ENCODE results near the gene HDAC9. TPM values are rescaled to one million over a fixed set of nuclear protein-coding genes. Genes with fewer than 3 reads are reported as not detected.

Gene HDAC9
- total and polyA plus RNA-seq, 2 of the 13 experiments (the other 11 are each of a cell fraction or from before 2014, with no cell fraction given): 0.05 to 0.07 TPM

- Histone ChIP-seq H3K27ac (ENCODE audit: extremely low read length, insufficient read depth, low read length) (no peak overlapping the region), H3K4me1 (ENCODE audit: insufficient read depth, low read length) (no peaks in the 10 kb centered on the region), H3K9me3 (ENCODE audit: low read length) (peaks cover 39% of the 10 kb centered on the region), H3K27me3 (ENCODE audit: control insufficient read depth in 1 of 2, insufficient read depth in 2 of 2, low read length in 2 of 2) (no peaks in the 10 kb centered on the region), H4K20me1 (ENCODE audit: insufficient read depth, low read length) (no peaks in the 10 kb centered on the region), H2AFZ (ENCODE audit: low read length) (no peak overlapping the region), H3K36me3 (replicated peaks in 1 of 2; ENCODE audit: control insufficient read depth in 1 of 2, insufficient read depth in 2 of 2, low read length in 2 of 2) (no peaks in the 10 kb centered on the region), H3K79me2 (ENCODE audit: insufficient read depth, low read length) (no peaks in the 10 kb centered on the region), H3K9ac (ENCODE audit: insufficient read depth, low read depth, low read length) (no peak overlapping the region), H3K4me3 (replicated peaks in 1 of 3; ENCODE audit: insufficient read depth in 1 of 3, low read depth in 2 of 3, low read length in 3 of 3) (no peak overlapping the region), H3K4me2 (ENCODE audit: low read depth, low read length) (no peak overlapping the region)
- in situ Hi-C loops (cut with HindIII; ENCODE audit: extremely low pct_ligation_motif_present, low pct_unique_long_range_greater_than_20kb): no loop called here
- no peak for ATAC-seq
- 2% methylated on average over 7 of the region's 7 CpGs for WGBS (ENCODE audit: low lambda C conversion rate)
- ChIA-PET POLR2A (no interaction called here), CTCF (ENCODE audit: low intra/inter-chr PET ratio, low total read pairs) (no interaction called here)
- no TSS peak for BruUV-seq (replicated peaks)
- intact Hi-C loops (cut with micrococcal nuclease; ENCODE audit: unreplicated experiment): no loop called here
- no peak for FAIRE-seq
- no peak for DNase-seq (ENCODE audit: low spot score)
- TF ChIP-seq CREB1 (IDR thresholded peaks at IDR 0.05) (peak; percentile 48), CREB1 (CRISPR knock-in tag; IDR thresholded peaks at IDR 0.05) (no peak), SNAPC2 (CRISPR knock-in tag; IDR thresholded peaks at IDR 0.05) (no peak), RFX5 (IDR thresholded peaks at IDR 0.05; ENCODE audit: low read depth, low read length) (no peak), MYNN (CRISPR knock-in tag; IDR thresholded peaks at IDR 0.05; ENCODE audit: low read depth) (no peak), ATF6 (CRISPR knock-in tag; conservative IDR thresholded peaks at IDR 0.05) (no peak)
- TF ChIP-seq, protein P1, sequence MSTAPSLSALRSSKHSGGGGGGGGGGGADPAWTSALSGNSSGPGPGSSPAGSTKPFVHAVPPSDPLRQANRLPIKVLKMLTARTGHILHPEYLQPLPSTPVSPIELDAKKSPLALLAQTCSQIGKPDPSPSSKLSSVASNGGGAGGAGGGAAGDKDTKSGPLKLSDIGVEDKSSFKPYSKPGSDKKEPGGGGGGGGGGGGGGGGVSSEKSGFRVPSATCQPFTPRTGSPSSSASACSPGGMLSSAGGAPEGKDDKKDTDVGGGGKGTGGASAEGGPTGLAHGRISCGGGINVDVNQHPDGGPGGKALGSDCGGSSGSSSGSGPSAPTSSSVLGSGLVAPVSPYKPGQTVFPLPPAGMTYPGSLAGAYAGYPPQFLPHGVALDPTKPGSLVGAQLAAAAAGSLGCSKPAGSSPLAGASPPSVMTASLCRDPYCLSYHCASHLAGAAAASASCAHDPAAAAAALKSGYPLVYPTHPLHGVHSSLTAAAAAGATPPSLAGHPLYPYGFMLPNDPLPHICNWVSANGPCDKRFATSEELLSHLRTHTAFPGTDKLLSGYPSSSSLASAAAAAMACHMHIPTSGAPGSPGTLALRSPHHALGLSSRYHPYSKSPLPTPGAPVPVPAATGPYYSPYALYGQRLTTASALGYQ (CRISPR knock-in tag; IDR thresholded peaks at IDR 0.05): no peak
- TF ChIP-seq, protein P2, sequence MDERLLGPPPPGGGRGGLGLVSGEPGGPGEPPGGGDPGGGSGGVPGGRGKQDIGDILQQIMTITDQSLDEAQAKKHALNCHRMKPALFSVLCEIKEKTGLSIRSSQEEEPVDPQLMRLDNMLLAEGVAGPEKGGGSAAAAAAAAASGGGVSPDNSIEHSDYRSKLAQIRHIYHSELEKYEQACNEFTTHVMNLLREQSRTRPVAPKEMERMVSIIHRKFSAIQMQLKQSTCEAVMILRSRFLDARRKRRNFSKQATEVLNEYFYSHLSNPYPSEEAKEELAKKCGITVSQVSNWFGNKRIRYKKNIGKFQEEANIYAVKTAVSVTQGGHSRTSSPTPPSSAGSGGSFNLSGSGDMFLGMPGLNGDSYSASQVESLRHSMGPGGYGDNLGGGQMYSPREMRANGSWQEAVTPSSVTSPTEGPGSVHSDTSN (CRISPR knock-in tag; IDR thresholded peaks at IDR 0.05): no peak
These were observed 274.7 kb downstream of the HDAC9 start for GRCh38 chr7:18770154-18770811.
